CD4-positive, alpha-beta T cell treated with Interleukin-6 for 4 hours (primary cell): ENCODE results near the gene TRIM62.
"Not testable (repeated sequence)": the region's sequence is repeated elsewhere in the genome, so short reads cannot be mapped to it uniquely, and the experiment has no call there.

ENCODE experiments used
- DNase-seq: peaks from one replicate; pipeline ENCODE4 v3.0.0-alpha.2; 2020; ENCODE audit warnings: mixed read lengths

TRIM62 gene

GRCh38 chr1:33158366-33158765 lies 23.5 kb downstream of the TRIM62 start:
- DNase-seq, result no peak

- DNase-seq, result no peak
These were observed 24.7 kb downstream of the TRIM62 start for GRCh38 chr1:33157131-33157530.

- DNase-seq, result no peak
These were observed 25.8 kb downstream of the TRIM62 start for GRCh38 chr1:33155877-33156538.

GRCh38 chr1:33153650-33154049 lies 28.2 kb downstream of the TRIM62 start:
- DNase-seq, result no peak

- DNase-seq, result no peak
These were observed 29.0 kb downstream of the TRIM62 start for GRCh38 chr1:33152685-33153432.

- no peak for DNase-seq
These were observed 30.7 kb downstream of the TRIM62 start for GRCh38 chr1:33151116-33151515.

GRCh38 chr1:33150522-33150921 lies 31.3 kb downstream of the TRIM62 start:
- no peak for DNase-seq

- no peak for DNase-seq
These were observed 32.2 kb downstream of the TRIM62 start for GRCh38 chr1:33149453-33150190.

GRCh38 chr1:33148615-33149014 lies 33.2 kb downstream of the TRIM62 start:
- DNase-seq, result no peak

- DNase-seq, result peak; percentile 21
These were observed 33.9 kb downstream of the TRIM62 start for GRCh38 chr1:33147997-33148314.

- DNase-seq, result no peak
These were observed 34.4 kb downstream of the TRIM62 start for GRCh38 chr1:33147275-33147996.

- DNase-seq, result no peak
These were observed 35.8 kb downstream of the TRIM62 start for GRCh38 chr1:33146003-33146402.

- DNase-seq, result no peak
These were observed 38.1 kb downstream of the TRIM62 start for GRCh38 chr1:33143698-33144097.

- no peak for DNase-seq
These were observed 38.7 kb downstream of the TRIM62 start for GRCh38 chr1:33143176-33143575.

GRCh38 chr1:33142483-33143064 lies 39.3 kb downstream of the TRIM62 start:
- DNase-seq, result no peak

- no peak for DNase-seq
These were observed 40.1 kb downstream of the TRIM62 start for GRCh38 chr1:33141781-33142180.

GRCh38 chr1:33141216-33141615 lies 40.6 kb downstream of the TRIM62 start:
- no peak for DNase-seq

- no peak for DNase-seq
These were observed 41.4 kb downstream of the TRIM62 start for GRCh38 chr1:33140153-33141149.

- peak; percentile 52 for DNase-seq
These were observed 44.0 kb downstream of the TRIM62 start for GRCh38 chr1:33137800-33138199.

GRCh38 chr1:33136041-33136440 lies 45.8 kb downstream of the TRIM62 start:
- not testable (repeated sequence) for DNase-seq

GRCh38 chr1:33133478-33134105 lies 48.3 kb downstream of the TRIM62 start:
- no peak for DNase-seq
